Right renal cortex interstitium (tissue), 3 donors: ENCODE results near the gene PTCD3. TPM values are rescaled to one million over a fixed set of nuclear protein-coding genes. Genes with fewer than 3 reads are reported as not detected.

Source experiments
- DNase-seq, 3 donors: peaks; one replicate each; pipeline ENCODE4 v3.0.0-alpha.2; 2013; ENCODE audit warnings: low read depth in 3 of 3, low spot score in 2 of 3
- polyA plus RNA-seq, 3 donors: library from polyadenylated mRNA; unstranded; fragments of 120-200 nt; gene quantifications; one replicate each; pipeline ENCODE4 v1.2.1, GENCODE V29; 2013; ENCODE audit not compliant: insufficient read length in 3 of 3

Gene PTCD3
- 100 to 1,000 TPM; 118 to 144 (median 138) TPM for polyA plus RNA-seq

DNA sequence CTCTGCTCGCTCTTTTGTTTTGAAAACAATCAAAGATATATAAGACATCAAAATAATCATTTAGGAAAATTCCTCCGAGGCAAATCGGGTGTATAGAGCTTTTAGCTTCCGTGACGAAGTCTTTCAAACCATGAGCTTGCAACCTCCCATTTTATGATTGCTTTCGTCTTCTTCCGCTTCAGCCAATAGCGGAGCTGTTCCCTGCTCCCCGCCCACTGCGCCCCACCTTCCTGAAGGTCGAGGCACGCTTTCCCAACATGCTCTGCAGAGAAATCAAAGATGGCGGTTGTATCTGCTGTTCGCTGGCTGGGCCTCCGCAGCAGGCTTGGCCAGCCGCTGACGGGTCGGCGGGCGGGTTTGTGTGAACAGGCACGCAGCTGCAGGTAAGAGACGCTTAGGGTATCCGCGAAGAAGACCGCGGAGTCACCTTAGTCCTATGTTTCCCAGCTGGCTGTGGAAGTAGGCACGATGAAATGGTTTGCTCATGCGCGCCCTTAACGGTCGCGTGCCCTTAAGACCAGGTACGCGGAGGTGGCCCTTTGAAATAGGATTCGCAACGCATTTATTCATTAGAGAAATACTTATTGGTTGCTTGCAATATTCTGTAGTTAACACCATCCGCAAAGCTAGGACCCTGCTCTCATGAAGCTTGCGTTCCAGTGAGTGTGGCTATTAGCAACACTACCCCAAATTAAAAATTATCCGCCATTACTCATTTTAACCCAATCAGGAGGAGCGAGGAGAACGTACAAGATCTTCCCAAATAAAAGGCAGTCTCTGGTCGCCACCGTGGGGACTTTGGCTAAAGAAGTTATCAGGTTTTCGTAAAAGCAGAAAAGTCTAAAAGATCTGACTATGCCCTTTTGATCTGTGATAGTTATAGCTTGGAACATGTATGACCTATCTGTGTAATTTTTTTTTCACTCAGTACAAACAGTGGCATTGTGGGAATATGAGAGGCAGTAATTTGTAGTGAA, at the start of gene PTCD3:
PTCD3 (plus strand) TSS at position 267 of the 977 bp plus-strand sequence; CDS start at position 280, 13 bp downstream.
- DNase-seq, result peak in 2 of 3 donors; percentile 88 to 91

- no peak for DNase-seq
Measured at GRCh38 chr2:86056590-86057331, 49.3 kb upstream of the PTCD3 start.

DNA sequence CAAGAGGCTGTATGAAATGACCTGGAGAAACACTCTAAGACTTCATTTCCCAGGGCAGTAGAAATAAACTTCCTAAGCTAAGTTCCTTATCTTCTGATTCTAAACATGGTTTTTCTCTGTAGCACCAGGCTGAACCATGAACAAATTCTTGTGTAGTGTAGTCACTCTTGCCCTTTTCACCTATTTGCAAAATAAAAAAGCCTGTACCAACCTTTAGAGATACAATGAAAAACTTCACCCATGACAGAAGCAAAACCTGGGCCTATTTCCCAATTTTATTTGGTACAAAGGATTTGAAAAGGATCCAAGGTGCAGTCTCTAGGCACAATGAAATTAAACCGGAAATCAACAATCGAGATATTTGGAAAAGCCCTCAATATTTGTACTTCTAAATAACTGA, 44.0 kb upstream of the PTCD3 start:
- no peak for DNase-seq

DNA sequence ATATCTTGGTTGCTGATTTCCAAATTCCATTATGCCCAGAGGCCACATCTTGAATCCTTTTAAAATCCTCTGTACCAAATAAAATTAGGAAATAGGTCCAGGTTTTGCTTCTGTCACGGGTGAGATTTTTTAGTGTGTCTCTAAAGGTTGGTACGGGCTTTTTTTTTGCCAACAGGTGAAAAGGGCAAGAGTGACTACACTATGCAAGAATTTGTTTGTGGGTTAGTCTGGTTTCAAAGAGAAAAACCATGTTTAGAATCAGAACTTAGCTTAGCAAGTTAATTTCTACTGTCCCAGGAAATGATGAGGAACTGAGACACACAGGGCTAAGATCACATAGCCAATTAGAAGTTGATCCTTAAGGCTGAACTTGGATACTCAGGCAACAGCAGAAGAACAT, 42.0 kb upstream of the PTCD3 start:
- no peak for DNase-seq

DNA sequence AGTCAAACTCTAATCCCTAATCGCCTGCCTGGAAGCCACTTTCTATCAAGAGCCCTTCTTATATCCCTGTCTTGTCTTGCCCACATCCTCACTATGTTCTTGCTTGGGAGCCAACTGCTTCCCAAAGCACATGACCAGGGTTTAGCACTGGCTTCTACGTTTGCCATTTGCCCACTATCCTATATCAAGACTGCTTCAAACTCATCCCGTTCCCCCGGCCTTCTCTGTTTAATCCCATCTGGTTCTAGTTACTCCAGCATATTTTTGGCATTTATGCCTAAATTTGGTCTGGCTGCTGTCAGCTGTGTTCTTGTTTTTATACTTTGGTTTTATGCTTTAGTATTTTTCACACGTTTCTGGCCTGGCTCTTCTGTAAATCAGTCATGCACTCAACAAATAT, 40.5 kb upstream of the PTCD3 start:
- no peak for DNase-seq

DNA sequence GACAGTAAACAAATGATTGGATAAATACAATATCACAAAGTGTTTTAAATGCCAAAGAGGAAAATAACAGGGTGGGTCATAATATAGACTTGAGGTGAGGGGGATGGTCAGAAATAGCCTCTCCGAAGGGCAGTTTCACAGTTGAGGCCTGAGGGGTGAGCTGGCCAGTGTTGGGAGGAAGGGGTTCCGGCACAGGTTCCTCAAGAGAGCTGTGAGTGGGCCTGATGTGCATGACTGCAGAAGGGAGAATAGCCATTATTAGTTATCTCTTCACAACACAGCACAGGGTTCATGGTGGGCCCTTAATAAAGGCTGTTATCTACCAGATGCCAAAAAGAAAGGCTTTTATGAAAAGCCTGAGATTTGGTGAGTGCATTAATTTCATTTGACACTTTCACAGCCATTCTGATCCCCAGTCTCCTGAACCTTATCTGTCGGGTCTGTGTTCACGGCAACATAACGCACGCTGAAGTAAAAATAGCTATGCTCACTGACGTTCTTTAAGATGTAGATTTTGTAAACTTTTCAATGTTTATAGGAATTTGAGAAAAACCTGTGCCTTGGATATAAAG, 39.9 kb upstream of the PTCD3 start:
- no peak for DNase-seq

GRCh38 chr2:86066915-86067314, 39.1 kb upstream of the PTCD3 start:
- no peak for DNase-seq

DNA sequence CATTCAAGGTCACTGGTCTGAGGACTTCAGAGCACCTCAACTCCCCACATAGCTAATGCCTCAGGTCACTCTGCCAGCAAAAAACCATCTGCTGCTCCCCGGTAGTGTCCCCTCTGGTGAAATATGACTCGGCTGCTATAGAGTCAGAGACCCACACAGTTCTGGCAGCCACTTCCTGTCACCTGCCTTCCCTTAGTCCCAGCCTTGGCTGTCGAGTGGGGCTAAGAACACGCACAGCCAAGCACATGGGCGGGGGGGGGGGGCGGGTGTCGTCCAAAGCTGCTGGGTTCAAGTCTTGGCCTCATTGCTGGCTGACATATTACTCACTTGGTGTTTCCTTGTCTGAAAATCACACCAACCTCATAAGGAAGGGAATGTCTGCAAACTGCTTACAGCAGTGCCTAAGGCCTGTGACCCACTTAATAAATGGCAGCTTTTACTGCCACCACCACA, 37.9 kb upstream of the PTCD3 start:
- no peak for DNase-seq

GRCh38 chr2:86068648-86069047, 37.4 kb upstream of the PTCD3 start:
- no peak for DNase-seq

- no peak for DNase-seq
Measured at GRCh38 chr2:86069091-86069685, 36.8 kb upstream of the PTCD3 start.

- no peak for DNase-seq
Measured at GRCh38 chr2:86069783-86070339, 36.2 kb upstream of the PTCD3 start.

- no peak for DNase-seq
Measured at GRCh38 chr2:86070868-86071267, 35.2 kb upstream of the PTCD3 start.

DNA sequence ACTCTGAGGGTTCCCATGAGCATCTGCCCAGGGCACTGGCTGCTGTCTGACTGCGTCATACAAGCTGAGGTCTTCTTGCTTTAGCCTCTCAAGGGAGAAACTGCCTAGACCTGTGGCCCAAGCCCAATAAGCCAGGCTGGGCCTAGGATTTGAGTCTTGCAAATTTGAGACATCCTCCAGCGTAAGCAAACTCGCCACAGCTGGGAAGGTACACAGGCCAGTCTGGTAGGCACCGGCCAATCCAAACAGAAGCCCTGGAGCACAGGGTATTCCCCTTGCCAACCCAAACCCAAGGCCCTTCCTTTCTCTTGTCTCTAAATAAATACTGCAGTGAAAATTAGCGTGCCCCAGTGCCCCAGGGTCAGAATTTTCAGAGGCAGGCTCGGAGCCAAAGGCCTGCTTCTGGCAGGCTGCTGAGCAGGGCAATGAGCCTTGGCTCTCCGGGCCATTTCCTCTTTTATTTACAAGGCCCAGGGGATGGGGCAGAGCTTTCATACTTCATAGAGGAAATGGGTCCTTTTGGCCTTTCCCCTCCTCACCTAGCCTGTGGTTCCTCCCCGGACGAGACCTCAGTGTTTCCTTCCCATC, 33.7 kb upstream of the PTCD3 start:
- DNase-seq, result no peak

- no peak for DNase-seq
Measured at GRCh38 chr2:86073225-86073624, 32.8 kb upstream of the PTCD3 start.

GRCh38 chr2:86074256-86074655, 31.8 kb upstream of the PTCD3 start:
- DNase-seq, result no peak

GRCh38 chr2:86074811-86075210, 31.2 kb upstream of the PTCD3 start:
- DNase-seq, result no peak

GRCh38 chr2:86075886-86076285, 30.1 kb upstream of the PTCD3 start:
- DNase-seq, result no peak

DNA sequence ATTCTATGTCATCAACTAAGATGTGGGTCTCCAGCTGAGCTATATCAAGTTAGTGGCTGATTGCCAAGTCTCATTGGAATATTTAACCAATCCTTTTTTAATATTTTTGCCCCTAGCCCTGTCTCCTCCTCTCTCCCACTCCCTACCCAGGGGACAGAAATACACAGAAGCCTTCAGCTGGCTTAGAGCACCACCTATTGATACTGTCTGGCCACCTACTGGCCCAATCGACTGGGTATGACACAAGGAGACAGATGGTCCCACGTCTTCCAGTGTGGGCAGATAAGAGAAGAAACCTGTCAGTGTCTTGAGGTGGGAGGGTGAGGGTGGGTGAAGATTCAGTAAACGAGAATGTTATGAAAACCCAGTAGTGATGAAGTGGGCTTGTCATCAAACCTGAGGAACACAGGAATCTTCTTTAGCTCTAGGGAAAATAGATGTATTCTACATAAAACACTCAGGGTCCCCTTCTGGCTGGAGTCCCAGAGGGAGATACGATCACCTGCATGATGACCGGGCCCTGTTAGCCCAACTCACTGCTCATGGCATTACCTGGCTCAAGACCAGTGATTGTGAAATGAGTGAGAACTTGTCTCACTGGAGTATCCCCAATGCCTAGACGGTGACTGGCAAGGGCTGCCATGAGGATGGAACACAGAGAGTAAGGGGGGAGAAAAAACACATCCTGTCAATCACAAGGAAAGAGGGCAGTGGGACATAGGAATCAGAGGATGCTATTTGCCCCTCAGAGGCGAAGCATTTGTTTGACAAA, 27.1 kb upstream of the PTCD3 start:
- peak in 1 of 3 donors; percentile 19 for DNase-seq
